Measurements from ENCODE around the gene NRXN3.

Gene NRXN3

DNA sequence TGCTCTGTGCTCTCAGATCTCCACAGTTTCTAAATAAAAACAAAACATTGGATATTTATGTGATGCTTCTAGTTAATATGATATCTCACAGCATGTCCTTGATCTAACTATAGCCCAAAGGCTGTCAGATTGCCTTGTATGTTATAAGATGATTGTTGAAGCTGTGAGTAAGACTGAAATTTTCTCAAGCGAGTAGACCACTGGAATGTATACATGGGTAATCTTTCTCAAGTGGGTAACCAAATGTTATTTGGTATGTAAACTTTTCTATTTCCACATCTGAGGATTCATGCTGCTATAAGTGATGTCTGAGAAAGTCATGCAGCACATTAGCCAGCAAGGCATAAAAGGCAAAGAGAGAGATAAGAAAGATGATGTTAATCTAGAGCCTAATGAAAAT, 886.7 kb downstream of the NRXN3 start:
- no peak for DNase-seq
- no peak overlapping the region for H3K27ac Mint-ChIP-seq
- peaks cover 5% of the 10 kb centered on the region for H3K4me1 Mint-ChIP-seq
- peaks cover 2% of the 10 kb centered on the region for H3K27me3 Mint-ChIP-seq (ENCODE audit: low read depth, poor library complexity)
- no peaks in the 10 kb centered on the region for H3K9me3 Mint-ChIP-seq
- H3K4me3 Mint-ChIP-seq = no peak overlapping the region
- TF ChIP-seq, protein P1, sequence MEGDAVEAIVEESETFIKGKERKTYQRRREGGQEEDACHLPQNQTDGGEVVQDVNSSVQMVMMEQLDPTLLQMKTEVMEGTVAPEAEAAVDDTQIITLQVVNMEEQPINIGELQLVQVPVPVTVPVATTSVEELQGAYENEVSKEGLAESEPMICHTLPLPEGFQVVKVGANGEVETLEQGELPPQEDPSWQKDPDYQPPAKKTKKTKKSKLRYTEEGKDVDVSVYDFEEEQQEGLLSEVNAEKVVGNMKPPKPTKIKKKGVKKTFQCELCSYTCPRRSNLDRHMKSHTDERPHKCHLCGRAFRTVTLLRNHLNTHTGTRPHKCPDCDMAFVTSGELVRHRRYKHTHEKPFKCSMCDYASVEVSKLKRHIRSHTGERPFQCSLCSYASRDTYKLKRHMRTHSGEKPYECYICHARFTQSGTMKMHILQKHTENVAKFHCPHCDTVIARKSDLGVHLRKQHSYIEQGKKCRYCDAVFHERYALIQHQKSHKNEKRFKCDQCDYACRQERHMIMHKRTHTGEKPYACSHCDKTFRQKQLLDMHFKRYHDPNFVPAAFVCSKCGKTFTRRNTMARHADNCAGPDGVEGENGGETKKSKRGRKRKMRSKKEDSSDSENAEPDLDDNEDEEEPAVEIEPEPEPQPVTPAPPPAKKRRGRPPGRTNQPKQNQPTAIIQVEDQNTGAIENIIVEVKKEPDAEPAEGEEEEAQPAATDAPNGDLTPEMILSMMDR (IDR thresholded peaks at IDR 0.05) = no peak
- H3K36me3 Mint-ChIP-seq (ENCODE audit: low read depth) = no peaks in the 10 kb centered on the region

DNA sequence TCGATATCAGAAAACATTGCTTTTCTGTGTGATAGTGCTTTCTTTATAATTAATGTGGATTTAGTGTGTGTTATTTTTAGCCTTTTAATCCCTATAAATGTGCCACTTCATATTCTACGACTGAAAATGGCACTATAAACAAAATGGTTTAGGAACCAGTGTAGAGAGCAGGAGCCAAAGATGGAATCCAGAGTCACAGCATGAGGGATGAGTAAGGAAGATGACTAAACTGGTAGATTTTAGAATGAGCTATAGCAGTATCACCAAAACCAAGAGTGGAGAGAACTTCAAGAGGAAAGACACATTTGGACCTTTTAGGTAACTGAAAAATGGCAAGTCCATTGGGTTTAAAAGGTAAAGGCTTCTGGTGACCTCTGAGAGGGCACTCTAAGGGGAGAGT, 887.2 kb downstream of the NRXN3 start:
- no peak overlapping the region for H3K27ac Mint-ChIP-seq
- no peaks in the 10 kb centered on the region for H3K9me3 Mint-ChIP-seq
- no peak overlapping the region for H3K4me3 Mint-ChIP-seq
- DNase-seq = no peak
- TF ChIP-seq, protein P1 (IDR thresholded peaks at IDR 0.05) = no peak
- H3K36me3 Mint-ChIP-seq (ENCODE audit: low read depth) = no peaks in the 10 kb centered on the region
- H3K4me1 Mint-ChIP-seq = peaks cover 10% of the 10 kb centered on the region
- peaks cover 2% of the 10 kb centered on the region for H3K27me3 Mint-ChIP-seq (ENCODE audit: low read depth, poor library complexity)

DNA sequence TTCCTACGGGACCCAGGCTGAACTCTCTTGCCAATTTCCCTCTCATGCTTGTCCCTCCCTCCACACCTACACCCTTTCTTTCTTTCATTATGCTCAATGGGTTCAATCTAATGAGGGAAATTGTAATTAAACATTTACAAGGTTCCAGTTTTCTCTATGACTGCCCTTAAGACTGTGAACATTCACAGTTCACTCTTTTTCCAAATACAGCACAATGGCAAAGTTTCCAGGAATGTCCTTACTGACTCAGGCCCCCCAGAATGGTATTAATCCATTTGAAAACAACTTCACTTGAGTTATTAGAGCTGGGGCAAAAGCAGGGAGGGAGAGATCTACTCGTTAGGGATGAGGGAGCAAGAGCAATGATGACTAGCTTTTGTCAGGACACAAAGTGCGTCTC, 892.1 kb downstream of the NRXN3 start:
- Mint-ChIP-seq H3K4me3 (peak overlapping the region; percentile 3), H3K27ac (peak overlapping the region; percentile 47), H3K27me3 (ENCODE audit: low read depth, poor library complexity) (no peaks in the 10 kb centered on the region), H3K9me3 (peaks cover 13% of the 10 kb centered on the region), H3K4me1 (peaks cover 15% of the 10 kb centered on the region), H3K36me3 (ENCODE audit: low read depth) (no peaks in the 10 kb centered on the region)
- TF ChIP-seq, protein P1 (IDR thresholded peaks at IDR 0.05) = no peak
- no peak for DNase-seq

DNA sequence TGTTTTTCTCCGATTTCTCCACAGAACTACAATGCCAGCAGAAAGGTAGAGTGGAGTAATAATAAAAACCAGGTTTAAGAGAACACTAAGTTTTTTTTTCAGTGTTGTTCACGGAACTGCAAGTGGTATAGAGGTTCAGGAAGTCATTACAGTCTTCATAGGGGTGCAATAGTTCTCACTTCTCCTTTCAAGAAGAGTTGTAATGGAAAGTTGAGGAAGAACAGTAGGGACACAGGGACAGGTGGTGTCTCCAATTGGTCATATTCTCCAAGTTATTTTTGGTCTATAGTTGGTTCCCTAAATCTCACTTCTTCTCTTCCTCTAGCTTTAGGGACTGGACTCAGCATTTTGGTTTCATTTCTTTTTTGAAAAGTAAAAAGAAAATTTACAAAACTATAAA, 894.0 kb downstream of the NRXN3 start:
- TF ChIP-seq, protein P1 (IDR thresholded peaks at IDR 0.05) = no peak

DNA sequence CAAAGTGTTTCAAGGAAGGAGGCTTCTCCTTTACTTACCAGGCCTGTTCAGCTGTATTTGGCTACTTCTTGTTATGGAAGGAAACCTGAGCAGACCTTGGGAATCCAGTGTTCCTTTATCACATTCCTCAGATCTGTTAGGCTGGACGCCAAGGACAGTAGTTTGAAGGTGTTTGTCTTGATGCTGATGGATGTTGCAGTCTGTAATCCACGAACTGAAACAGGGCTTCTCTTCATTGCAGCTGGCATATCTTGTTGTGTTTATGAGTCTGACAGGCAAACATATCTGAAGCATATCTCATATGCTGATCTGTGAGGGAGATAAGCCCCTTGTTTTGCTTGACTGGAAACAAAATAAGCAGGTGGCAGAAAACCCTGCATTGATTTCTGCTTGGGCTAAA, 904.3 kb downstream of the NRXN3 start:
- H3K36me3 Mint-ChIP-seq (ENCODE audit: low read depth) = no peaks in the 10 kb centered on the region
- no peak overlapping the region for H3K27ac Mint-ChIP-seq
- no peak overlapping the region for H3K4me3 Mint-ChIP-seq
- peaks cover 7% of the 10 kb centered on the region for H3K4me1 Mint-ChIP-seq
- H3K27me3 Mint-ChIP-seq (ENCODE audit: low read depth, poor library complexity) = no peaks in the 10 kb centered on the region
- TF ChIP-seq, protein P1 (IDR thresholded peaks at IDR 0.05) = no peak
- H3K9me3 Mint-ChIP-seq = no peaks in the 10 kb centered on the region
- no peak for DNase-seq

More for the DNA sequence above, 894.0 kb downstream of the NRXN3 start:
- no peak overlapping the region for H3K4me3 Mint-ChIP-seq
- no peaks in the 10 kb centered on the region for H3K36me3 Mint-ChIP-seq (ENCODE audit: low read depth)
- DNase-seq = no peak
- no peak overlapping the region for H3K27ac Mint-ChIP-seq
- H3K4me1 Mint-ChIP-seq = peaks cover 15% of the 10 kb centered on the region
- H3K27me3 Mint-ChIP-seq (ENCODE audit: low read depth, poor library complexity) = no peaks in the 10 kb centered on the region
- peaks cover 13% of the 10 kb centered on the region for H3K9me3 Mint-ChIP-seq

DNA sequence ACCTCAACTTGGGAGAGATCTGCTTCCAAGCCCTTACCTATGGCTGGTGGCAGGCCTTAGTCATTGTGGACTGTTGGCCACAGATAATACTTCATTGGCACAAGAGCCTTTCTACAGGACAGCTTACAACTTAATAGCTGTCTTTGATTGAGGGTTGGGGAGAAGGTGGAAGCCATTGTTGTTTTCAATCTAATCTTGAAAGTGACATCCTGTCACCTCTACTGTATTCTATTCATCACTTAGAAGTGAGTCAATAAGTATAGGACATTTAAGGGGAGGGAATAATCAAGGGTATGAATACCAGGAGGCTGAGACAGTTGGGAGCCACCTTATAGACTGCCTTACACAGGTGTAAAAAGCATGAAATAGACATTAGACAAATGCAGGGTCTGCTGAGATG, 906.3 kb downstream of the NRXN3 start:
- TF ChIP-seq, protein P1 (IDR thresholded peaks at IDR 0.05) = no peak
- DNase-seq = no peak
- Mint-ChIP-seq H3K9me3 (no peaks in the 10 kb centered on the region), H3K27ac (no peak overlapping the region), H3K27me3 (ENCODE audit: low read depth, poor library complexity) (no peaks in the 10 kb centered on the region), H3K4me3 (no peak overlapping the region), H3K36me3 (ENCODE audit: low read depth) (no peaks in the 10 kb centered on the region), H3K4me1 (peaks cover 16% of the 10 kb centered on the region)

Data from nephron progenitor cell (in vitro differentiated cells).